Mammary epithelial cell (primary cell): ENCODE data around the gene NKX6-2.

ENCODE experiments used
- EZH2 ChIP-seq: IDR thresholded peaks from 2 replicates; pipeline ENCODE4 v1.6.1; 2012; ENCODE audit warnings: low read length, inconsistent platforms, borderline replicate concordance
- TF ChIP-seq, protein P1 (sequence below), 2 donors: IDR thresholded peaks in 1 of 2; conservative IDR thresholded peaks in 1 of 2; 2 replicates each; pipeline ENCODE4 v1.5.1; 2011 to 2012; ENCODE audit warnings: inconsistent platforms in 2 of 2, low read length in 2 of 2, mild to moderate bottlenecking in 2 of 2, control low read depth in 1 of 2, low read depth in 1 of 2; ENCODE audit not compliant: insufficient read depth in 1 of 2; ENCODE audit errors: extremely low read depth in 1 of 2

DNA sequence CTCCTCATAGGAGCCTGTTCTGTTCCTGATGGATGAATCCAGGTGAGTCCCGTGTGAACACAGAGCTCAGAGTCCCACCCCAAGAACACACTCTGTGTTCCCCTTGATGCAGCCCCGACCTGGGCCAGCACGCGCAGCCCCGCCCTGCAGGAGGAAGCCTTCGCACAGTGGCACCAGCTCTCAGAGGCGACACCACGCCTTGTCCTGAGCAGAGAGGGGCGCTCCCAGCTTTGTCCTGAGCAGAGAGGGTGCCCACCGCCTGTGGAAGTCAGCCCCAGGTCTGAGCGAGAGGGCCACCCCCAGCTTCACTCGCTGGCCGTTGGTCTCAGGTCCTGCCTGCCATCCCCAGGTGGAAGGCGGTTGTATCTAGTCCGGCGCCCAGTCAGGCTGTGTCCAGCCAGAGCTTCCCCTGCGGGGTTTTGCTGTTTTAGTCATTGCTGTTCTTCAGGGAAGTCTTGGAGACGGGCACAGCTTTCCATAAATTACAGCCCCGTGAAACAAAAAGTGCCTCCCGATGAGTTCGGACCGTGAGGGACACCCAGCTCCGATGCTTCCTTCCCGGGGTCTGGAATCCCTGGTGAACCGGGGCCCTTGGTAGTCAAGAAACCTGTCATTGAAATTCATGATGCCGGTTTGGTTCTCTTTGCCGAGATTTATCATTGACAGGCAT, 43.6 kb downstream of the NKX6-2 start:
- TF ChIP-seq, protein P1, sequence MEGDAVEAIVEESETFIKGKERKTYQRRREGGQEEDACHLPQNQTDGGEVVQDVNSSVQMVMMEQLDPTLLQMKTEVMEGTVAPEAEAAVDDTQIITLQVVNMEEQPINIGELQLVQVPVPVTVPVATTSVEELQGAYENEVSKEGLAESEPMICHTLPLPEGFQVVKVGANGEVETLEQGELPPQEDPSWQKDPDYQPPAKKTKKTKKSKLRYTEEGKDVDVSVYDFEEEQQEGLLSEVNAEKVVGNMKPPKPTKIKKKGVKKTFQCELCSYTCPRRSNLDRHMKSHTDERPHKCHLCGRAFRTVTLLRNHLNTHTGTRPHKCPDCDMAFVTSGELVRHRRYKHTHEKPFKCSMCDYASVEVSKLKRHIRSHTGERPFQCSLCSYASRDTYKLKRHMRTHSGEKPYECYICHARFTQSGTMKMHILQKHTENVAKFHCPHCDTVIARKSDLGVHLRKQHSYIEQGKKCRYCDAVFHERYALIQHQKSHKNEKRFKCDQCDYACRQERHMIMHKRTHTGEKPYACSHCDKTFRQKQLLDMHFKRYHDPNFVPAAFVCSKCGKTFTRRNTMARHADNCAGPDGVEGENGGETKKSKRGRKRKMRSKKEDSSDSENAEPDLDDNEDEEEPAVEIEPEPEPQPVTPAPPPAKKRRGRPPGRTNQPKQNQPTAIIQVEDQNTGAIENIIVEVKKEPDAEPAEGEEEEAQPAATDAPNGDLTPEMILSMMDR (conservative IDR thresholded peaks at IDR 0.05 in 1 of 2, IDR thresholded peaks at IDR 0.05 in 1 of 2; ENCODE audit: extremely low read depth in 1 of 2, insufficient read depth in 1 of 2, low read depth in 1 of 2, low read length in 2 of 2): no peak
- no peak for TF ChIP-seq EZH2
